Activated CD8-positive, alpha-beta T cell treated with anti-CD3 and anti-CD28 coated beads for 36 hours (primary cell): ENCODE data around the gene LRG1. TPM values are rescaled to one million over a fixed set of nuclear protein-coding genes. Genes with fewer than 3 reads are reported as not detected.

ENCODE experiments used
- ATAC-seq: fragments of 200-7000 bp; cut with Tn5 transposase; one replicate; pipeline ENCODE4 v1.10.0; 2021; ENCODE audit warnings: mild to moderate bottlenecking, moderate library complexity
- CTCF ChIA-PET: fragments of 350-600 bp; sonication (Branson Sonifier 250); formaldehyde crosslinking; loops from one replicate; lab custom pipeline; 2021; ENCODE audit warnings: antibody characterized with exemption; lab: Charles Lee
- POLR2A ChIA-PET: fragments of 350-600 bp; sonication (Branson Sonifier 250); formaldehyde crosslinking; loops from one replicate; lab custom pipeline; 2021; ENCODE audit warnings: antibody characterized with exemption; lab: Charles Lee
- DNase-seq: peaks from one replicate; pipeline ENCODE4 v3.0.0-alpha.2; 2020
- H3K27ac Mint-ChIP-seq: one replicate; pipeline ENCODE4 v1.8.0; 2021; ENCODE audit warnings: mild to moderate bottlenecking, mixed read lengths
- H3K27me3 Mint-ChIP-seq: one replicate; pipeline ENCODE4 v1.8.0; 2021; ENCODE audit warnings: mixed read lengths
- H3K36me3 Mint-ChIP-seq: one replicate; pipeline ENCODE4 v1.8.0; 2021; ENCODE audit warnings: low read depth, mixed read lengths
- H3K4me1 Mint-ChIP-seq: one replicate; pipeline ENCODE4 v1.8.0; 2021; ENCODE audit warnings: low read depth, mixed read lengths
- H3K4me3 Mint-ChIP-seq: one replicate; pipeline ENCODE4 v1.8.0; 2021; ENCODE audit warnings: mild to moderate bottlenecking, moderate library complexity, mixed read lengths
- H3K9me3 Mint-ChIP-seq: one replicate; pipeline ENCODE4 v1.8.0; 2021; ENCODE audit warnings: mixed read lengths
- CTCF ChIP-seq: fragments of 200-600 bp; IDR thresholded peaks from one replicate; pipeline ENCODE4 v1.8.0; 2022; ENCODE audit warnings: antibody characterized with exemption, mild to moderate bottlenecking
- intact Hi-C: fragments of 100-400 bp; cut with micrococcal nuclease; formaldehyde crosslinking; loops from one replicate; pipeline ENCODE4 v1.10.0; 2022
- total RNA-seq, 2 experiments: library from RNA; stranded (reverse); gene quantifications; one replicate each; pipeline ENCODE4 v1.2.3, GENCODE V29; 2021

LRG1 gene
- total RNA-seq, 2 experiments from 2014 or later = 0.09 TPM; not detected in 1

GRCh38 chr19:4539169-4539692, 605 bp downstream of the LRG1 start:
- H3K27me3 Mint-ChIP-seq = peaks cover 7% of the 10 kb centered on the region
- TF ChIP-seq CTCF = no peak
- DNase-seq (no peak), ATAC-seq (no peak)
- no peaks in the 10 kb centered on the region for H3K36me3 Mint-ChIP-seq
- POLR2A ChIA-PET = interaction anchor here (1.0 to 1.8 kb wide), 2 partner anchors 66 to 278 kb away, joined by 4 read pairs; no protein-coding TSS in a partner anchor
- peaks cover 13% of the 10 kb centered on the region for H3K4me1 Mint-ChIP-seq
- H3K27ac Mint-ChIP-seq = no peak overlapping the region
- H3K4me3 Mint-ChIP-seq = no peak overlapping the region
- peaks cover 1% of the 10 kb centered on the region for H3K9me3 Mint-ChIP-seq
- CTCF ChIA-PET = interaction anchor here (1.3 to 4.5 kb wide), 2 partner anchors 13 to 15 kb away, joined by 5 to 28 read pairs; no protein-coding TSS in a partner anchor
- intact Hi-C loops = no loop called here

GRCh38 chr19:4538601-4538954, 1.3 kb downstream of the LRG1 start:
- ChIA-PET POLR2A (interaction anchor here (1.0 to 1.8 kb wide), 2 partner anchors 65 to 277 kb away, joined by 4 read pairs; no protein-coding TSS in a partner anchor), CTCF (interaction anchor here (1.3 to 4.5 kb wide), 2 partner anchors 12 to 14 kb away, joined by 5 to 28 read pairs; no protein-coding TSS in a partner anchor)
- no peak for TF ChIP-seq CTCF
- ATAC-seq (no peak), DNase-seq (no peak)
- peaks cover 1% of the 10 kb centered on the region for H3K9me3 Mint-ChIP-seq
- H3K4me1 Mint-ChIP-seq = peaks cover 13% of the 10 kb centered on the region
- no peak overlapping the region for H3K4me3 Mint-ChIP-seq
- H3K27me3 Mint-ChIP-seq = peaks cover 7% of the 10 kb centered on the region
- no peaks in the 10 kb centered on the region for H3K36me3 Mint-ChIP-seq
- intact Hi-C loops = no loop called here
- no peak overlapping the region for H3K27ac Mint-ChIP-seq

GRCh38 chr19:4537953-4538600, 1.8 kb downstream of the LRG1 start:
- Mint-ChIP-seq H3K36me3 (no peaks in the 10 kb centered on the region), H3K4me1 (peaks cover 13% of the 10 kb centered on the region), H3K27me3 (peaks cover 10% of the 10 kb centered on the region), H3K9me3 (peaks cover 1% of the 10 kb centered on the region), H3K4me3 (no peak overlapping the region), H3K27ac (no peak overlapping the region)
- no peak for TF ChIP-seq CTCF
- ATAC-seq (no peak), DNase-seq (no peak)
- ChIA-PET POLR2A (interaction anchor here (1.0 kb wide), 1 partner anchor 276 kb away, joined by 4 read pairs; no protein-coding TSS in a partner anchor), CTCF (interaction anchor here (1.3 to 4.5 kb wide), 2 partner anchors 12 to 14 kb away, joined by 5 to 28 read pairs; no protein-coding TSS in a partner anchor)
- intact Hi-C loops = no loop called here

- DNase-seq = no peak
- POLR2A ChIA-PET = interaction anchor here (1.9 kb wide), 1 partner anchor 28 kb away, joined by 4 read pairs; no protein-coding TSS in a partner anchor
- intact Hi-C loops = no loop called here
- peaks cover 13% of the 10 kb centered on the region for H3K4me1 Mint-ChIP-seq
- H3K27ac Mint-ChIP-seq = no peak overlapping the region
- no peak overlapping the region for H3K4me3 Mint-ChIP-seq
- H3K36me3 Mint-ChIP-seq = no peaks in the 10 kb centered on the region
- no peak for TF ChIP-seq CTCF
- no peak for ATAC-seq
- peaks cover 10% of the 10 kb centered on the region for H3K27me3 Mint-ChIP-seq
- CTCF ChIA-PET = interaction anchor here (3.4 kb wide), 1 partner anchor 13 kb away, joined by 39 read pairs; no protein-coding TSS in a partner anchor
- H3K9me3 Mint-ChIP-seq = peaks cover 1% of the 10 kb centered on the region
Measured at GRCh38 chr19:4536798-4537197, 3.0 kb downstream of the LRG1 start.
